Mammary epithelial cell (primary cell): ENCODE measurements around the gene REXO1.

Experiments
- CTCF ChIP-seq, 2 donors: IDR thresholded peaks in 1 of 2; conservative IDR thresholded peaks in 1 of 2; 2 replicates each; pipeline ENCODE4 v1.5.1; 2011 to 2012; ENCODE audit warnings: inconsistent platforms in 2 of 2, low read length in 2 of 2, mild to moderate bottlenecking in 2 of 2, control low read depth in 1 of 2, low read depth in 1 of 2; ENCODE audit not compliant: insufficient read depth in 1 of 2; ENCODE audit errors: extremely low read depth in 1 of 2
- EZH2 ChIP-seq: IDR thresholded peaks from 2 replicates; pipeline ENCODE4 v1.6.1; 2012; ENCODE audit warnings: low read length, inconsistent platforms, borderline replicate concordance

- TF ChIP-seq CTCF (conservative IDR thresholded peaks at IDR 0.05 in 1 of 2, IDR thresholded peaks at IDR 0.05 in 1 of 2; ENCODE audit: extremely low read depth in 1 of 2, insufficient read depth in 1 of 2, low read depth in 1 of 2, low read length in 2 of 2) (no peak), EZH2 (no peak)
These were observed 2.6 kb downstream of the REXO1 start for GRCh38 chr19:1845642-1846041.
